Neural progenitor cell (in vitro differentiated cells): ENCODE measurements around the gene RBP5.

Source experiments
- EZH2 ChIP-seq: fragments of 200-600 bp; sonication (generic); IDR thresholded peaks from 2 replicates; pipeline ENCODE4 v1.6.1; 2017; ENCODE audit warnings: antibody characterized with exemption, mild to moderate bottlenecking, moderate library complexity
- TF ChIP-seq, protein P1 (sequence below): fragments of 200-600 bp; sonication (generic); IDR thresholded peaks from 2 replicates; pipeline ENCODE4 v1.5.1; 2017; ENCODE audit warnings: antibody characterized with exemption, mild to moderate bottlenecking

DNA sequence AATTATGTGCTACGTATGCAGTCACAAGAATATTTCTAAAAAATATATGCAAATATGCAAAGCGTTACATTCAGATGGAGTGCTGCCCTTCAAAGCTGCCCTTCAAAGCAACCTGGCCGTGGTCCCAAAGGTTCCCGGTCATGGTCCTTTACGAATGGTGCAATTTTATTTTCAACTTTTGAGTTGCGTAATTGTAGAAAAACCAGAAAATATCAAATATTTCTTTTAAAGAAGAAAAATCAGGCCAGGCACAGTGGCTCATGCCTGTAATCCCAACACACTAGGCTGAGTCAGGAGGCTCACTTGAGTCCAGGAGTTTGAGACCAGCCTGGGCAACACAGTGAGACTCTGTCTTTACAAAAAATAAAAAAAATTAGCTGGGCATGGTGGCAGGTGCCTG is 22.8 kb upstream of the RBP5 start:
- TF ChIP-seq, protein P1, sequence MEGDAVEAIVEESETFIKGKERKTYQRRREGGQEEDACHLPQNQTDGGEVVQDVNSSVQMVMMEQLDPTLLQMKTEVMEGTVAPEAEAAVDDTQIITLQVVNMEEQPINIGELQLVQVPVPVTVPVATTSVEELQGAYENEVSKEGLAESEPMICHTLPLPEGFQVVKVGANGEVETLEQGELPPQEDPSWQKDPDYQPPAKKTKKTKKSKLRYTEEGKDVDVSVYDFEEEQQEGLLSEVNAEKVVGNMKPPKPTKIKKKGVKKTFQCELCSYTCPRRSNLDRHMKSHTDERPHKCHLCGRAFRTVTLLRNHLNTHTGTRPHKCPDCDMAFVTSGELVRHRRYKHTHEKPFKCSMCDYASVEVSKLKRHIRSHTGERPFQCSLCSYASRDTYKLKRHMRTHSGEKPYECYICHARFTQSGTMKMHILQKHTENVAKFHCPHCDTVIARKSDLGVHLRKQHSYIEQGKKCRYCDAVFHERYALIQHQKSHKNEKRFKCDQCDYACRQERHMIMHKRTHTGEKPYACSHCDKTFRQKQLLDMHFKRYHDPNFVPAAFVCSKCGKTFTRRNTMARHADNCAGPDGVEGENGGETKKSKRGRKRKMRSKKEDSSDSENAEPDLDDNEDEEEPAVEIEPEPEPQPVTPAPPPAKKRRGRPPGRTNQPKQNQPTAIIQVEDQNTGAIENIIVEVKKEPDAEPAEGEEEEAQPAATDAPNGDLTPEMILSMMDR = no peak
- no peak for TF ChIP-seq EZH2
